ENCODE data around the gene ZNF680.
"Not testable (repeated sequence)": the region's sequence is repeated elsewhere in the genome, so short reads cannot be mapped to it uniquely, and the experiment has no call there.

Gene ZNF680

DNA sequence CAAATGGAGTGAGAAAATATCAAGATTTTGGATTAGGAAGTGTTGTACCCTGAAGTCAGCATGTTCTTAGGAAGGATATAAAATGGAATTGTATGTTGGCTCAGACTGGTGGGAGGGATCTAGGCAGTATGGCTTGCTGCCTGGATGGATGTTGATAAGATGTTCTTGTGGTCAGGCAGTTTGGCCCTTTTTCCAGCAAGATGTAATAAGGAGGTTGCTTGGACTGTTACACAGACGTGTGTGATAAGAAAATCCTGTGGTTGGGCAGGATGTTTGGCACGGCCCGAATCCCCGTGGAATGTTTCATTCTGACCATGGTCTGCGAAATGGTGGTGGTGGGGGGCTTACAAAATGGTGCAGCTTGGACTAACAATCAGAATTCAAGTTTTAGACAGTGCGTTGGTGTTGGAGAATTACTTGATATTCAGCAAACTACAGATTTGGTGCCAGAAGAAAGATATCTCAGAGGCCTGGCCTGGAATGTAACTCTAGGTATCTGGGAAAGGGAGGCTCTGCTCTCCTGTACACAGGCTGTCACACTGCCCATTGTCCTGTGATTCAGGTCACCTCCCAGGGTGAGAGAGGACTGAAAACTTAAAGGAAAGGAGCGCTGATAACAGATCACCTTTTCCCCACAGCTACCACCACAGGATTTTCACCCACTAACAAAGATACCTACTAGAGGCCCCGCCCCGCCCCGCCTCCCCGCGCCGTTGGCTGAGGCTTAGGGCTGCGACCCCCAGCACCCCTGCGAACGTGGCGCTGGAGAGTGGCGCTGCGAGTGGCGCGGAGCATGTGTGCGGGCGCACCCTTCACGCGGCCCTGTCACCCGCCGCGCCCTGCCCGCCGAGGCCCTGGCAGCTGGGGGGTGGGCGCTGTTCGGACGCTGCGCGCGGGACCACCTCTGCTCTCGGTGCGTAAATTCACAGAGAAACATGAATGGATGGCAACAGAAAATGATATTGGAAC, 19.3 kb upstream of the ZNF680 start:
- no peaks in the 10 kb centered on the region for H3K27me3 ChIP-seq (ENCODE audit: insufficient read depth, low read length)
- no peak overlapping the region for H3K27ac ChIP-seq (ENCODE audit: low read depth, low read length)
- no peaks in the 10 kb centered on the region for H3K79me2 ChIP-seq (ENCODE audit: control insufficient read depth, insufficient read depth, low read length, unreplicated experiment)
- H2AFZ ChIP-seq (ENCODE audit: low read length, unreplicated experiment), result no peak overlapping the region
- H3K4me3 ChIP-seq (ENCODE audit: low read depth, low read length), result no peak overlapping the region
- H3K4me1 ChIP-seq (ENCODE audit: control insufficient read depth, insufficient read depth, low read length, unreplicated experiment), result no peaks in the 10 kb centered on the region
- no peaks in the 10 kb centered on the region for H3K36me3 ChIP-seq (ENCODE audit: insufficient read depth, low read length)

DNA sequence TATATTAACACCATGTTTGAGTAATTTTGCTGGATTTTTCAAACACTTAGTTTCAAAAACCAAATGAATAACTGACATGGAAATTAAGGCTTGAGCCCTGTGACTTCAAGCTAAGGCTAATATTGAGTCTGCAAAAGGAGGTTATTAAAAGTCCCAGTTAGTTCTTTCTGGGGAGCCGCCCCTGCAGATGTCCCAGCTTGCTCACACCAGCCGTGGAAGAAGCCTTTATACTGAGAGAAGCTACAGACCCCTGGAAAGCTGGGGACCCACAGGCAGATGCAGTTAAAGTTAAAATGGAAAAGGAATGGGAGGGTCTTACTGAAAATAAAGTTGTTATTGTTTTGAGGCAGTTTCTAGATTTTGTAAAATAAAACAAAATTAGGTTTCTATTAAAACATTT, 18.5 kb upstream of the ZNF680 start:
- Histone ChIP-seq H3K27me3 (ENCODE audit: insufficient read depth, low read length) (no peaks in the 10 kb centered on the region), H3K4me1 (ENCODE audit: control insufficient read depth, insufficient read depth, low read length, unreplicated experiment) (no peaks in the 10 kb centered on the region), H2AFZ (ENCODE audit: low read length, unreplicated experiment) (no peak overlapping the region), H3K36me3 (ENCODE audit: insufficient read depth, low read length) (no peaks in the 10 kb centered on the region), H3K4me3 (ENCODE audit: low read depth, low read length) (no peak overlapping the region), H3K27ac (ENCODE audit: low read depth, low read length) (no peak overlapping the region), H3K79me2 (ENCODE audit: control insufficient read depth, insufficient read depth, low read length, unreplicated experiment) (no peaks in the 10 kb centered on the region)

DNA sequence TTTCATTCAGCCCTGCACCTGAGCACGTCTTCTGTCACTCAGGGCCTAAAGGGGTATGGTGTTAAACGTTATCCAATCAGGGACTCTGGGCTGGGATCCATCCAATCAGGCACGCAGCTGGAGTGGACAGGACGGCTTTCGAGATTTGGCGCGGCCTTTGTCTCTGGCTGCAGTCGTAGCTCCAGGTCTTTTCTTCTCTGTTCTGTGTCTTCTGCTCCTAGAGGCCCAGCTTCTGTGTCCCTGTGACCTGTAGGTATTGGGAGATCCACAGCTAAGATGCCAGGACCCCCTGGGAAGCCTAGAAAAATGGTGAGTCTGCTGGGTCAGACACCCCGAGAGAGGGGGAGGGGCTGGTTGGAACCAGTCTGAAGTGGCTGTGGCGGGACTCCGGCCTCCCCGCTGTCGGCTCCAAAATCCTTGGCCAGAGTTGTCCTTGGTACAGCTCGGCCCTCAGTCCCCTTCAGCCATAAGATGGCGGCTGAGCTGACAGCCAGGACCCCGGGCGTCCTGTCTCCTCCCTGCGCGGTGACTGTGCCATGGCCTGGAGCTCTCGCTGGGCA, 11.7 kb upstream of the ZNF680 start:
- Histone ChIP-seq H3K4me1 (ENCODE audit: control insufficient read depth, insufficient read depth, low read length, unreplicated experiment) (no peaks in the 10 kb centered on the region), H3K27me3 (ENCODE audit: insufficient read depth, low read length) (no peaks in the 10 kb centered on the region), H3K79me2 (ENCODE audit: control insufficient read depth, insufficient read depth, low read length, unreplicated experiment) (no peaks in the 10 kb centered on the region), H3K4me3 (ENCODE audit: low read depth, low read length) (peak overlapping the region; percentile 85), H2AFZ (ENCODE audit: low read length, unreplicated experiment) (peak overlapping the region; percentile 92), H3K36me3 (ENCODE audit: insufficient read depth, low read length) (no peaks in the 10 kb centered on the region), H3K27ac (ENCODE audit: low read depth, low read length) (peak overlapping the region; percentile 49; the same call in 1 of the 2 replicates)

DNA sequence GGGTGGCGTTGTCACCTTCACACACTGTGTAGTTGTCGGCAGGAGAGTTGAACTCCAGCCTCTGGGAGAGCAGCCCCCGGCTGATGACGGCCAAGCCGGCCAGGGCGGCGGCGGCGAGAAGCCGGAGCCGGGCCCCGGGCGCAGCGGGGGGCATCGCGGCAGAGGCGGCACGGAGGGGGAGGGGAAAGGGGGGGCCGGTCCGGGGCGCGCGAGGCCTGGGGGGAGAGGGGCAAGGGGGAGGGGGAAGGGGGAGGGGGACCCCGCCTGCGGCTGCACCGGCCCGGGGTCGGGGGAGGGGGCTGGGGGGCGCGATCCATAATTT, 7.4 kb upstream of the ZNF680 start:
- H3K79me2 ChIP-seq (ENCODE audit: control insufficient read depth, insufficient read depth, low read length, unreplicated experiment), result not testable (repeated sequence)
- peak overlapping the region; percentile 94 for H2AFZ ChIP-seq (ENCODE audit: low read length, unreplicated experiment)

DNA sequence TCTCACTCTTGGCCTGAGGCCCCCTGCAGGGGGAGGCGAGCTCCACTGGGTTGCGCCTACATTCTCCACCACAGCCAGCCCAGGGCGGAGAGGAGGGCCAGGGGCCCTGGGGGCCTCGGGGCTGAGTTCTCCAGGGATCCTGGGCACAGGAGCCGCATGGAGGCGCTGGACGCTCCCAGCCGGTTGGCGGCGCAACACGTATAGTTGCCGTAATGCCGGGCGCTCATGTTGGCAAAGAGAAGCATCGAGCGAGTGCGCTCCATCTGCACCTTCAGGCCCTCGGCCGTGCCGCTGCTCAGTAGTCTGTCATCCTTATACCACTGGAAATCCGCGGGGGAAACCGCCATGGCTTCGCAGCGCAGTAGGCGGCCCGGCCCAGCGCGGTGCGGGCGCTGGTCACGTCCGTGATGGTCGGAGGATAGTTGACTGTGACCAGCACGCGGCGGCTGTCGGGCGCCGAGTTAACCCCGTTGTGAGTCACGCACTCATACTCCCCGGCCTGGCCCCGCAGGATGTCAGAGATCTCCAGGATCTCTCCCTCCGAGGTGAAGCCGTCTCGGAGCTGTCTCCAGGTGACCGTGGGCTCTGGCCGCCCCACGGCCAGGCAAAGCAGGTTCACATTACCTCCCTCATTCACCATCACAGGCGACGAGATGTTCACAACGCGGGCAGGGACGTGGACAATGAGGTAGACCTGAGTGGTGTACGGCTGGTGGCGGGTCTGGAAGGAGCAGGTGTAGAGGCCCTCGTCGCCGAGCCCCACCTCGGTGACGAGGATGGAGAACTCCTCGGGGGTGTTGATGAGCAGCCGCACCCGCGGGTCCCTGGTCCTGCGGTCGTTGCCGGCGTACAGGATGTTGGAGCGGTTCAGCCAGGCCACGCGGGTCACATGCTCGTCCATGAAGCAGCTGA, 6.8 kb upstream of the ZNF680 start:
- not testable (repeated sequence) for H3K27ac ChIP-seq (ENCODE audit: low read depth, low read length); H3K79me2 ChIP-seq (ENCODE audit: control insufficient read depth, insufficient read depth, low read length, unreplicated experiment); H3K4me1 ChIP-seq (ENCODE audit: control insufficient read depth, insufficient read depth, low read length, unreplicated experiment); H3K36me3 ChIP-seq (ENCODE audit: insufficient read depth, low read length); H3K27me3 ChIP-seq (ENCODE audit: insufficient read depth, low read length)
- Histone ChIP-seq H2AFZ (ENCODE audit: low read length, unreplicated experiment) (peak overlapping the region; percentile 94), H3K4me3 (ENCODE audit: low read depth, low read length) (peak overlapping the region; percentile 81)

More for the DNA sequence above, 7.4 kb upstream of the ZNF680 start:
- peak overlapping the region; percentile 81 for H3K4me3 ChIP-seq (ENCODE audit: low read depth, low read length)
- H3K27ac ChIP-seq (ENCODE audit: low read depth, low read length); H3K4me1 ChIP-seq (ENCODE audit: control insufficient read depth, insufficient read depth, low read length, unreplicated experiment); H3K36me3 ChIP-seq (ENCODE audit: insufficient read depth, low read length); H3K27me3 ChIP-seq (ENCODE audit: insufficient read depth, low read length): not testable (repeated sequence)

DNA sequence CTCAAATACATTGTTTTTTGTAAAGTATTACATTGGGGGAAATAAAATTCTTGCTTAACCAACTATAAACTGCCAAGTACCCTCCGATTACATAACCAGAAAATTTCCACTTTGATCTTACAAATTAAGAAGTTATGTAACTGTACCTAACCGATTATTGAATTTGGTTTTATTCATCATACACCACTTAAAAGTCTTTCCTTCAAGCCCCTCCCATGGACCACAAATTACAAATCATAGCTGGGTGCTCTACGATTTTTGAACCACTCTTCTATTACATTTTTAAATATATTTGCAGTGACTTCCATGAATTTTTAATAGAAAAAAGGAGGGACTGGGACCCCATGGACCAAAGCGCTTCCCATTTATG, 630 bp downstream of the ZNF680 start:
- Histone ChIP-seq H3K27ac (ENCODE audit: low read depth, low read length) (peak overlapping the region; percentile 90), H3K4me1 (ENCODE audit: control insufficient read depth, insufficient read depth, low read length, unreplicated experiment) (peaks cover 21% of the 10 kb centered on the region), H3K79me2 (ENCODE audit: control insufficient read depth, insufficient read depth, low read length, unreplicated experiment) (peaks cover 47% of the 10 kb centered on the region), H3K4me3 (ENCODE audit: low read depth, low read length) (peak overlapping the region; percentile 94), H3K36me3 (ENCODE audit: insufficient read depth, low read length) (0 out of 2 replicates have a peak, but pooled peaks cover 6% of the 10 kb centered on the region), H2AFZ (ENCODE audit: low read length, unreplicated experiment) (peak overlapping the region; percentile 91), H3K27me3 (ENCODE audit: insufficient read depth, low read length) (no peaks in the 10 kb centered on the region)

DNA sequence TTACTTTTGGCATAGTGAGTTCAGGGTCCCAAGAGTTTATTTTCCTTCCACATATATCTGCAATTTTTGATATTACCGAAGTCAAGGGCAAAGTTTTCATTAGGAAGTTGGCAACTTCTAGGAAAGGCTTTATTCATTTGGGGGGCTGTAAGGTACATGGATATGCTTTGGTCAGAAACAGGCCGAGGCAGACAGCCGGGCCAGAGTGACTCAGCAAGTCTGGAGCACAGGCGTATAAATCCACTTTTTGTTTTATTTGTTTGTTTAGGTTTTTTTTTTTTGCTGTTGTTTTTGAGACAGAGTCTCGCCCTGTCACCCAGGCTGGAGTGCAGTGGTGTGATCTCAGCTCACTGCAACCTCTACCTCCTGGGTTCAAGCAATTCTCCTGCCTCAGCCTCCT, 3.7 kb downstream of the ZNF680 start:
- H2AFZ ChIP-seq (ENCODE audit: low read length, unreplicated experiment), result no peak overlapping the region
- H3K79me2 ChIP-seq (ENCODE audit: control insufficient read depth, insufficient read depth, low read length, unreplicated experiment), result peaks cover 71% of the 10 kb centered on the region
- H3K27ac ChIP-seq (ENCODE audit: low read depth, low read length), result peak overlapping the region; percentile 61
- no peaks in the 10 kb centered on the region for H3K27me3 ChIP-seq (ENCODE audit: insufficient read depth, low read length)
- H3K4me1 ChIP-seq (ENCODE audit: control insufficient read depth, insufficient read depth, low read length, unreplicated experiment), result peaks cover 21% of the 10 kb centered on the region
- H3K4me3 ChIP-seq (ENCODE audit: low read depth, low read length), result peak overlapping the region; percentile 56
- H3K36me3 ChIP-seq (ENCODE audit: insufficient read depth, low read length), result 0 out of 2 replicates have a peak, but pooled peaks cover 6% of the 10 kb centered on the region

DNA sequence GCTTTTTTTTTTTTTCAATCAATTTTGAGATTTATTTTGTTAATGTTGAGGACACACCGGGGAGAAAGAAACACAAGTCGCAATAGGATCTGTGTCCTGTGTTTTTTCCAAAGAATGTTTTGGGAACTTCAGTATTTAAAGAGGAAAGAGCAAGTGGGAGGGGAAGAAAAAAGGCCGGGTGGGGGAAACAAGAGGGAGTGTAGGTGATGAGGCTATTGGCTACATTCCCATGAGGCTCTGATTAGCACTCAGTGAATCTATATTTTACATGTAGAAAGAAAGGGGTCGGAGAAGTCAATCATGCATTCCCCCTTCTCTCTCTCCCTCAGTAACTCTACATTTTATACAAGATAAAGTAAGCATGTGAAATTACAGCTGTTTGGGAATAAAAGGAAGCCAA, 4.1 kb downstream of the ZNF680 start:
- peaks cover 21% of the 10 kb centered on the region for H3K4me1 ChIP-seq (ENCODE audit: control insufficient read depth, insufficient read depth, low read length, unreplicated experiment)
- peak overlapping the region; percentile 56 for H3K4me3 ChIP-seq (ENCODE audit: low read depth, low read length)
- H3K27me3 ChIP-seq (ENCODE audit: insufficient read depth, low read length), result no peaks in the 10 kb centered on the region
- H3K79me2 ChIP-seq (ENCODE audit: control insufficient read depth, insufficient read depth, low read length, unreplicated experiment), result peaks cover 71% of the 10 kb centered on the region
- no peak overlapping the region for H2AFZ ChIP-seq (ENCODE audit: low read length, unreplicated experiment)
- 0 out of 2 replicates have a peak, but pooled peaks cover 6% of the 10 kb centered on the region for H3K36me3 ChIP-seq (ENCODE audit: insufficient read depth, low read length)
- H3K27ac ChIP-seq (ENCODE audit: low read depth, low read length), result peak overlapping the region; percentile 61

DNA sequence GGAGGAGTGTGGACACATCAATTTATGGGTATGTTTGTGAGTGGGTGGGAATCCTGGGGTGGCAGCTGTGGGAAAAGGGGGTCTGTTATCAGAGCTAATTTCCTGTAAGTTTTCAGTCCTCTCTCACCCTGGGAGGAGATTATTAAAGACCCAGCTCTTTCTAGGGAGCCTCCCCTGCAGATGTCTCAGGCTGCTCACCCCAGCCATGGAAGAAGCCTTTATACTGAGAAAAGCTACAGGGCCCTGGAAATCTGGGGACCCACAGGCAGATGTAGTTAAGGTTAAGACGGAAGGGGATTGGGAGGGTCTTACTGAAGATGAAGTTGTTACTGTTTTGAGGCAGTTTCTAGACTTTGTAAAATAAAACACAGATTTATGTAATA, 4.6 kb downstream of the ZNF680 start:
- H3K36me3 ChIP-seq (ENCODE audit: insufficient read depth, low read length), result 0 out of 2 replicates have a peak, but pooled peaks cover 6% of the 10 kb centered on the region
- H3K4me1 ChIP-seq (ENCODE audit: control insufficient read depth, insufficient read depth, low read length, unreplicated experiment), result peaks cover 21% of the 10 kb centered on the region
- H2AFZ ChIP-seq (ENCODE audit: low read length, unreplicated experiment), result no peak overlapping the region
- no peak overlapping the region for H3K4me3 ChIP-seq (ENCODE audit: low read depth, low read length)
- no peak overlapping the region for H3K27ac ChIP-seq (ENCODE audit: low read depth, low read length)
- peaks cover 73% of the 10 kb centered on the region for H3K79me2 ChIP-seq (ENCODE audit: control insufficient read depth, insufficient read depth, low read length, unreplicated experiment)
- H3K27me3 ChIP-seq (ENCODE audit: insufficient read depth, low read length), result no peaks in the 10 kb centered on the region

DNA sequence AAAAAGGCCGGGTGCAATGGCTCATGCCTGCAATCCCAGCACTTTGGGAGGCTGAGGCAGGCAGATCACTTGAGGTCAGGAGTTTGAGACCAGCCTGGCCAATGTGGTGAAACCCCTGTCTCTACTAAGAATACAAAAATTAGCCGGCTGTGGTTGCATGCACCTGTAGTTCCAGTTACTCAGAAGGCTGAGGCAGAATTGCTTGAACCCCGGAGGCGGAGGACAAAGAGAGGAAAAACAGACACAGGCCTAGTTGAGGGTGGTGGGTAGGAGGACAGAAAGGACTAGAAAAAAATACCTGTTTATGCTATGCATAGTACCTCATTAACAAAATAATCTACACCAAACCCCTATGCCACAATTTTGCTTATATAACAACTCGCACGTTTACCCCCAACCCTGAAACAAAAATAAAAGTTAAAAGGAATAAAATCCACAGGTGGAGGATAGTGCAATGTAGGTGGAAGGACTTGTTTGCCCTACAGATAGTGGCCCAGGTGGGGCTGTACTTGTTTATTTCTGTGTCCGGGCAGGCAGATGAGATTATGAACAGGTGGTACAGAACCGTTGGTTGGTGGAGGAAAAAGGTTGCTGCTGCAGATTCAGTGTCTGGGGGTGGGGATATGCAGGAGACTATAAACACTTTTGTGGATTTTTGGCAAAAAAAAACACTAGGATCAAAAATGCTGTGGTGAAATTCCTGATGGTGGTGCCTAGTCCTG, 5.1 kb downstream of the ZNF680 start:
- H3K4me3 ChIP-seq (ENCODE audit: low read depth, low read length), result no peak overlapping the region
- no peaks in the 10 kb centered on the region for H3K27me3 ChIP-seq (ENCODE audit: insufficient read depth, low read length)
- H3K79me2 ChIP-seq (ENCODE audit: control insufficient read depth, insufficient read depth, low read length, unreplicated experiment), result peaks cover 78% of the 10 kb centered on the region
- H2AFZ ChIP-seq (ENCODE audit: low read length, unreplicated experiment), result no peak overlapping the region
- 0 out of 2 replicates have a peak, but pooled peaks cover 6% of the 10 kb centered on the region for H3K36me3 ChIP-seq (ENCODE audit: insufficient read depth, low read length)
- H3K27ac ChIP-seq (ENCODE audit: low read depth, low read length), result no peak overlapping the region
- peaks cover 21% of the 10 kb centered on the region for H3K4me1 ChIP-seq (ENCODE audit: control insufficient read depth, insufficient read depth, low read length, unreplicated experiment)
